GM12878 (cell line): ENCODE data around the gene GALNT18. TPM values are rescaled to one million over a fixed set of nuclear protein-coding genes. Genes with fewer than 3 reads are reported as not detected.
A peak's percentile ranks its signal among the peaks of the same experiment; 100 is the strongest.

ENCODE experiments used
- ATAC-seq: fragments of 200-7000 bp; cut with Tn5 transposase; 3 replicates; pipeline ENCODE4 v1.9.1; 2020; ENCODE audit warnings: mild to moderate bottlenecking, moderate library complexity
- BruUV-seq: library from RNA; stranded (reverse); fragments of 400-500 nt; replicated peaks from 2 replicates; lab custom pipeline; 2021; lab: Mats Ljungman, UMichigan
- CTCF ChIA-PET: fragments of 300-600 bp; sonication (Branson Sonifier 250); formaldehyde crosslinking; extraction: SDS; loops from one replicate; lab custom pipeline; 2021; ENCODE audit warnings: inconsistent platforms; lab: Yijun Ruan, JAX
- POLR2A ChIA-PET: fragments of 350-600 bp; formaldehyde crosslinking; extraction: SDS; loops from one replicate; lab custom pipeline; 2021; ENCODE audit warnings: inconsistent platforms; lab: Charles Lee
- RAD21 ChIA-PET: fragments of 300-600 bp; sonication (Branson Sonifier 250); formaldehyde crosslinking; loops from one replicate; lab custom pipeline; 2023; ENCODE audit warnings: antibody characterized with exemption; ENCODE audit not compliant: unreplicated experiment; lab: Charles Lee
- SMC1A ChIA-PET: fragments of 300-600 bp; sonication (Branson Sonifier 250); formaldehyde crosslinking; loops from one replicate; lab custom pipeline; 2023; ENCODE audit not compliant: unreplicated experiment, uncharacterized antibody; lab: Charles Lee
- DNase-seq: peaks from one replicate; pipeline ENCODE4 v3.0.0-alpha.2; 2011; ENCODE audit warnings: low read depth, low spot score
- FAIRE-seq: peaks from 3 replicates; lab custom pipeline; 2011; peaks lifted over from hg19 to GRCh38; lab: Jason Lieb, UNC
- H2AFZ ChIP-seq: 2 replicates; pipeline ENCODE4 v1.6.0; 2011; ENCODE audit warnings: low read depth, low read length, control low read depth; ENCODE audit not compliant: control insufficient read depth
- H3K27ac ChIP-seq: 2 replicates; pipeline ENCODE4 v1.5.1; 2011; ENCODE audit warnings: control low read depth; ENCODE audit not compliant: control insufficient read depth, insufficient read depth
- H3K27me3 ChIP-seq, 2 experiments: replicated peaks in 1 of 2; 2 replicates each; pipeline versions ENCODE4 v1.6.0 to v1.6.1; 2011; ENCODE audit warnings: low read length in 1 of 2; ENCODE audit not compliant: control insufficient read depth in 2 of 2, insufficient read depth in 2 of 2
- H3K36me3 ChIP-seq, 2 experiments: 2 replicates each; pipeline ENCODE4 v1.5.1; 2011; ENCODE audit warnings: low read length in 1 of 2; ENCODE audit not compliant: control insufficient read depth in 2 of 2, insufficient read depth in 2 of 2
- H3K4me1 ChIP-seq: 2 replicates; pipeline ENCODE4 v1.6.1; 2011; ENCODE audit warnings: mild to moderate bottlenecking, low read length, moderate library complexity, mixed read lengths; ENCODE audit not compliant: control insufficient read depth, insufficient read depth
- H3K4me2 ChIP-seq: 2 replicates; pipeline ENCODE4 v1.6.0; 2011; ENCODE audit warnings: control low read depth; ENCODE audit not compliant: control insufficient read depth, insufficient read depth
- H3K4me3 ChIP-seq: fragments of 200-600 bp; sonication (generic); 2 replicates; pipeline ENCODE4 v1.5.1; 2016
- H3K79me2 ChIP-seq: 2 replicates; pipeline ENCODE4 v1.6.0; 2011; ENCODE audit warnings: low read length; ENCODE audit not compliant: control insufficient read depth, insufficient read depth
- H3K9ac ChIP-seq: 2 replicates; pipeline ENCODE4 v1.8.0; 2011; ENCODE audit warnings: low read length, control low read depth, mixed read lengths; ENCODE audit not compliant: control insufficient read depth, insufficient read depth
- H3K9me3 ChIP-seq: replicated peaks from 3 replicates; pipeline ENCODE4 v1.5.1; 2011; ENCODE audit warnings: mild to moderate bottlenecking, low read length; ENCODE audit not compliant: control insufficient read depth, insufficient read depth
- H4K20me1 ChIP-seq: 2 replicates; pipeline ENCODE4 v1.6.0; 2011; ENCODE audit not compliant: control insufficient read depth, insufficient read depth
- BMI1 ChIP-seq: fragments of 450-650 bp; IDR thresholded peaks from 2 replicates; pipeline ENCODE4 v1.6.1; 2016; ENCODE audit warnings: mild to moderate bottlenecking, moderate library complexity, borderline replicate concordance
- BRCA1 ChIP-seq: IDR thresholded peaks from 2 replicates; pipeline ENCODE4 v1.6.1; 2011; ENCODE audit warnings: low read depth, low read length, improper control_type of control experiment
- CREB1 ChIP-seq: IDR thresholded peaks from 2 replicates; pipeline ENCODE4 v1.6.1; 2012; ENCODE audit warnings: low read depth, mild to moderate bottlenecking, inconsistent platforms
- IKZF2 ChIP-seq, 2 experiments: fragments of 450-650 bp; IDR thresholded peaks; 2 replicates each; pipeline ENCODE4 v1.6.1; 2017; ENCODE audit warnings: mild to moderate bottlenecking in 2 of 2, moderate library complexity in 2 of 2
- MEF2B ChIP-seq: fragments of 450-650 bp; IDR thresholded peaks from 2 replicates; pipeline ENCODE4 v1.6.1; 2018; ENCODE audit warnings: mild to moderate bottlenecking, moderate library complexity; ENCODE audit not compliant: partially characterized antibody, poor library complexity, severe bottlenecking
- SIX5 ChIP-seq: IDR thresholded peaks from 2 replicates; pipeline ENCODE4 v1.6.1; 2011; ENCODE audit warnings: mild to moderate bottlenecking, low read depth, low read length, moderate library complexity; ENCODE audit not compliant: severe bottlenecking
- STAT3 ChIP-seq: IDR thresholded peaks from 2 replicates; pipeline ENCODE4 v1.6.1; 2011; ENCODE audit warnings: low read depth, low read length, improper control_type of control experiment
- WGBS: methylation state at CpG from one replicate; pipeline ENCODE4 v1.1.6; 2016; ENCODE audit warnings: low lambda C conversion rate; ENCODE audit not compliant: insufficient replicate concordance, insufficient coverage; ENCODE audit errors: missing lambda C conversion rate; 5-methylcytosine and 5-hydroxymethylcytosine counted together
- in situ Hi-C: fragments of 300-500 bp; cut with MboI; formaldehyde crosslinking; loops from 9 replicates; pipeline ENCODE4 v1.14.3; 2018; ENCODE audit warnings: mixed read lengths
- intact Hi-C: fragments of 100-400 bp; cut with micrococcal nuclease; formaldehyde crosslinking; loops from one replicate; pipeline ENCODE4 v1.14.2; 2022; ENCODE audit not compliant: unreplicated experiment
- polyA plus RNA-seq, 11 experiments: library from polyadenylated mRNA; depleted of rRNA in 4 of 11; unstranded in 6 of 11; stranded (reverse) in 5 of 11; fragments of >200 nt; fragmentation: Nextera tagmentation in 4 of 11; fragmentation: Illumina TruSeq in 1 of 11; extraction: Ambion mirVana in 4 of 11; extraction: Trizol in 1 of 11; gene quantifications; 1 replicate in 1 of 11; 2 replicates in 10 of 11; pipeline versions ENCODE4 v1.2.1 to v1.2.3, GENCODE V29; 2011 to 2016; ENCODE audit warnings: inconsistent platforms in 2 of 11, missing spikeins in 2 of 11, low read depth in 1 of 11
- total RNA-seq, 4 experiments: library from RNA; depleted of rRNA in 3 of 4; stranded (reverse); fragments of >200 nt in 3 of 4; fragmentation: Illumina TruSeq in 1 of 4; extraction: Trizol in 1 of 4; gene quantifications; 2 replicates each; pipeline versions ENCODE4 v1.2.1 to v1.2.3, GENCODE V29; 2013 to 2021
- TF ChIP-seq, protein P1 (sequence below): IDR thresholded peaks from 2 replicates; pipeline ENCODE4 v1.6.1; 2011; ENCODE audit warnings: mild to moderate bottlenecking, low read depth, low read length, moderate library complexity; ENCODE audit not compliant: insufficient replicate concordance
- TF ChIP-seq, protein P2 (sequence below): IDR thresholded peaks from 2 replicates; pipeline ENCODE4 v1.6.1; 2012; ENCODE audit warnings: mild to moderate bottlenecking, low read depth, low read length

Gene GALNT18
- total and polyA plus RNA-seq, 10 of the 15 experiments (the other 5 are each of a cell fraction or from before 2014, with no cell fraction given): 1.2 to 14.2 (median 6.3) TPM

DNA sequence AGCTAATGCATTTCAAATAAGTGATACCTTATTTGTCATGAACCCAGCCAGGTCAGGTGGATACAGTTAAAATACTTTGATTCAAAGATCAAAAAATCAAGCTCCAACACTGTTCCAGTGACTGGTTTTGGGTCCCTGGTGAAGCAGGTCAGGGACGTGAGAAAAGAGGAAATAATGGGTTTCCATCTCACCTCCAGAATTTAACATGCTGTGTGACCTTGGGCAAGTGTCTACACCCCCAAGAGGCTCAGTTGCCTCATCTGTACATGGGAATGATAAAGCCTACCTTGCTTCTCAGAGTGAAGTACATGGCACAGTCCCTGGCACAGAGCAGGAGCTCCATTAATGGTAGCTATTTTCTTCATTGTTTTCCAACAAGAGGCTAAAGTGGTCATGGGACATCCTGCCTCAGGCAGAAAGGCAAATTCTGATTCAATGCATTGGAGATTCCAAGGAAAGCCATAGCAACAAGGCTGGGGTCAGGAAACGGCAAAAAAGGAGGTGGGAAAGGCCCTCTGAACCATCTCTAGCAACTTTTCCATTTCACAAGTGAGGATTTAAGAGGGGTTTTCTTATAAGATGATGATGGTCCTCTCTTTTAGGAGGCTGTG, 377.2 kb downstream of the GALNT18 start:
- H3K36me3 ChIP-seq: no peaks in the 10 kb centered on the region

DNA sequence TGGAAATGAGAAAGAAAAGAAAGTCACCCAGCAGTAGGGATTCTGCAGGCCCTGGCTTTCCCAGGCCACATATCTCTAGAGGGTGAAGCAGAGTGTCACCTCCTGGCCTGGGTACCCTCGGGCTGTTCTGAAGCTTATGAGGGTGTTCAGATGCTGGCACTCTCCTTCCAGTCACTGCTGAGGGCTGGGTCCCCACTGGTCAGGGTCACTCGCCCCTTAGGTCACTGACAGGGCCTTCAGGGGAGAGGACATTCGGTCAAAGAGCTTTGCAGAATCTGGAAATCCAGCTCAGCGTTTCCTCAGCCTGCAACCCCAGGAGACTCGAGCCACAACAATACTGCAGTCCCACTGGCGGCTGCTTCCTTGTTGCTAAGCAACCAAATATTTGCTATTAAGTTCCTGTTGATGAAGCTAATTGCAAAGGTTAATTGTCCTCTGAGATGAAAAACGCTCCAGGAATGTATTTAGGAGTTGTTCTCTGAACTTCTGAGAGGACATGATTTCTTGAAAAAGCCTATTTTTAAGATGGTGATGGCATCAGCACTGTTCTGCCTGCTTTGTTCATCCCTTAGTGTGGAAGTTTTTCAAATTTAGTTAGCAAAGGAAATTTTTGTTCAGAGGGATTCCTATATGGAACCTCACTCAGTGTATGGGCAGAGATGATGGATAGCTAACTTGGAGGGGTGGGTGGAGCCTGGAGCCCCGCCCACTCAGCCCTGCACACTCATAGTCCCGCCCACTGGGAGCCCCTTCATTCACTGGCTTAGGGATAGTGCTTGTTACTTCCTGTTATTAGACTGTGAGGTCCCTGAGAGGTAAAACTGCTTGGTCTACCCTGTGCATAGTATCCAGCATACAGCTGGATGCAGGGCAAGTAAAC, 378.0 kb downstream of the GALNT18 start:
- H3K4me3 ChIP-seq: no peak overlapping the region
- no peak overlapping the region; the same call in 1 of the 2 replicates for H3K4me2 ChIP-seq
- peak; percentile 76 for ATAC-seq
- no peaks in the 10 kb centered on the region; the same call in 2 of the 3 replicates for H3K9me3 ChIP-seq
- ChIA-PET SMC1A (interaction anchor here (0.7 to 3.1 kb wide), 8 partner anchors 9 to 215 kb away, joined by 3 to 23 read pairs (median 3); no protein-coding TSS in a partner anchor), CTCF (interaction anchor here (1.0 to 4.6 kb wide), 4 partner anchors 12 to 21 kb away, joined by 3 to 24 read pairs (median 3); no protein-coding TSS in a partner anchor), RAD21 (interaction anchor here (0.9 to 3.2 kb wide), 2 partner anchors 11 to 205 kb away, joined by 3 to 15 read pairs; no protein-coding TSS in a partner anchor), POLR2A (interaction anchor here (0.5 to 1.1 kb wide), 2 partner anchors 10 to 883 kb away, joined by 3 to 4 read pairs; no protein-coding TSS in a partner anchor)
- 0% methylated on average over 9 of the region's 9 CpGs for WGBS
- DNase-seq: no peak
- intact Hi-C loops: no loop called here
- no peaks in the 10 kb centered on the region for H4K20me1 ChIP-seq
- in situ Hi-C loops: no loop called here
- H3K9ac ChIP-seq: no peak overlapping the region
- H3K79me2 ChIP-seq: no peaks in the 10 kb centered on the region
- no peak for FAIRE-seq
- H3K27ac ChIP-seq: no peak overlapping the region
- no TSS peak for BruUV-seq
- H3K4me1 ChIP-seq: peaks cover 13% of the 10 kb centered on the region; the same call in 1 of the 2 replicates
- peak overlapping the region; percentile 13; the same call in 1 of the 2 replicates for H2AFZ ChIP-seq
- H3K36me3 ChIP-seq: no peaks in the 10 kb centered on the region
- H3K27me3 ChIP-seq: no peaks in the 10 kb centered on the region
- TF ChIP-seq, protein P1, sequence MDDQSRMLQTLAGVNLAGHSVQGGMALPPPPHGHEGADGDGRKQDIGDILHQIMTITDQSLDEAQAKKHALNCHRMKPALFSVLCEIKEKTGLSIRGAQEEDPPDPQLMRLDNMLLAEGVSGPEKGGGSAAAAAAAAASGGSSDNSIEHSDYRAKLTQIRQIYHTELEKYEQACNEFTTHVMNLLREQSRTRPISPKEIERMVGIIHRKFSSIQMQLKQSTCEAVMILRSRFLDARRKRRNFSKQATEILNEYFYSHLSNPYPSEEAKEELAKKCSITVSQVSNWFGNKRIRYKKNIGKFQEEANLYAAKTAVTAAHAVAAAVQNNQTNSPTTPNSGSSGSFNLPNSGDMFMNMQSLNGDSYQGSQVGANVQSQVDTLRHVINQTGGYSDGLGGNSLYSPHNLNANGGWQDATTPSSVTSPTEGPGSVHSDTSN: peak; percentile 12
- TF ChIP-seq CREB1 (no peak), SIX5 (no peak), STAT3 (no peak), BMI1 (peak; percentile 92), BRCA1 (no peak)
- TF ChIP-seq, protein P2, sequence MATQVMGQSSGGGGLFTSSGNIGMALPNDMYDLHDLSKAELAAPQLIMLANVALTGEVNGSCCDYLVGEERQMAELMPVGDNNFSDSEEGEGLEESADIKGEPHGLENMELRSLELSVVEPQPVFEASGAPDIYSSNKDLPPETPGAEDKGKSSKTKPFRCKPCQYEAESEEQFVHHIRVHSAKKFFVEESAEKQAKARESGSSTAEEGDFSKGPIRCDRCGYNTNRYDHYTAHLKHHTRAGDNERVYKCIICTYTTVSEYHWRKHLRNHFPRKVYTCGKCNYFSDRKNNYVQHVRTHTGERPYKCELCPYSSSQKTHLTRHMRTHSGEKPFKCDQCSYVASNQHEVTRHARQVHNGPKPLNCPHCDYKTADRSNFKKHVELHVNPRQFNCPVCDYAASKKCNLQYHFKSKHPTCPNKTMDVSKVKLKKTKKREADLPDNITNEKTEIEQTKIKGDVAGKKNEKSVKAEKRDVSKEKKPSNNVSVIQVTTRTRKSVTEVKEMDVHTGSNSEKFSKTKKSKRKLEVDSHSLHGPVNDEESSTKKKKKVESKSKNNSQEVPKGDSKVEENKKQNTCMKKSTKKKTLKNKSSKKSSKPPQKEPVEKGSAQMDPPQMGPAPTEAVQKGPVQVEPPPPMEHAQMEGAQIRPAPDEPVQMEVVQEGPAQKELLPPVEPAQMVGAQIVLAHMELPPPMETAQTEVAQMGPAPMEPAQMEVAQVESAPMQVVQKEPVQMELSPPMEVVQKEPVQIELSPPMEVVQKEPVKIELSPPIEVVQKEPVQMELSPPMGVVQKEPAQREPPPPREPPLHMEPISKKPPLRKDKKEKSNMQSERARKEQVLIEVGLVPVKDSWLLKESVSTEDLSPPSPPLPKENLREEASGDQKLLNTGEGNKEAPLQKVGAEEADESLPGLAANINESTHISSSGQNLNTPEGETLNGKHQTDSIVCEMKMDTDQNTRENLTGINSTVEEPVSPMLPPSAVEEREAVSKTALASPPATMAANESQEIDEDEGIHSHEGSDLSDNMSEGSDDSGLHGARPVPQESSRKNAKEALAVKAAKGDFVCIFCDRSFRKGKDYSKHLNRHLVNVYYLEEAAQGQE: no peak

More for the DNA sequence above, 377.2 kb downstream of the GALNT18 start:
- Histone ChIP-seq H3K4me1 (peaks cover 13% of the 10 kb centered on the region; the same call in 1 of the 2 replicates), H3K9me3 (no peaks in the 10 kb centered on the region; the same call in 2 of the 3 replicates), H4K20me1 (no peaks in the 10 kb centered on the region), H3K4me3 (no peak overlapping the region), H3K4me2 (no peak overlapping the region), H3K27me3 (no peaks in the 10 kb centered on the region), H2AFZ (peak overlapping the region; percentile 13; the same call in 1 of the 2 replicates), H3K79me2 (no peaks in the 10 kb centered on the region), H3K27ac (no peak overlapping the region), H3K9ac (no peak overlapping the region)
- TF ChIP-seq MEF2B (peak; percentile 9), IKZF2 (IDR thresholded peaks at IDR 0.05) (no peak)
- DNase-seq (no peak), ATAC-seq (peak; percentile 20), FAIRE-seq (no peak)
- SMC1A ChIA-PET: interaction anchor here (0.7 to 3.1 kb wide), 6 partner anchors 10 to 216 kb away, joined by 3 to 23 read pairs (median 4); no protein-coding TSS in a partner anchor
- CTCF ChIA-PET: interaction anchor here (1.0 to 4.6 kb wide), 3 partner anchors 13 to 17 kb away, joined by 3 to 24 read pairs (median 3); no protein-coding TSS in a partner anchor
- BruUV-seq: no TSS peak
- 0% methylated on average over 2 of the region's 2 CpGs for WGBS
- RAD21 ChIA-PET: interaction anchor here (0.9 to 3.2 kb wide), 3 partner anchors 12 to 206 kb away, joined by 3 to 15 read pairs (median 3); no protein-coding TSS in a partner anchor
- in situ Hi-C loops: no loop called here
- intact Hi-C loops: no loop called here
- POLR2A ChIA-PET: interaction anchor here (1.1 kb wide), 1 partner anchor 10 kb away, joined by 4 read pairs; no protein-coding TSS in a partner anchor
